ENCODE results near the gene OR4D5. TPM values are rescaled to one million over a fixed set of nuclear protein-coding genes. Genes with fewer than 3 reads are reported as not detected.

OR4D5 gene
- total RNA-seq, 1 donor from 2014 or later, result not detected

GRCh38 chr11:123945132-123945531 lies 5.7 kb downstream of the OR4D5 start:
- Histone ChIP-seq H3K4me1 (no peaks in the 10 kb centered on the region), H3K36me3 (no peaks in the 10 kb centered on the region), H3K9me3 (replicated peaks) (no peaks in the 10 kb centered on the region), H3K4me3 (no peak overlapping the region), H3K27ac (replicated peaks) (no peak overlapping the region), H3K27me3 (ENCODE audit: low read depth) (no peaks in the 10 kb centered on the region)
- intact Hi-C loops (cut with micrococcal nuclease), result no loop called here
- no peak for DNase-seq
- no peak for TF ChIP-seq CTCF (IDR thresholded peaks at IDR 0.05; ENCODE audit: borderline replicate concordance)

- H3K9me3 ChIP-seq (replicated peaks), result peaks cover 30% of the 10 kb centered on the region
- DNase-seq, result no peak
- intact Hi-C loops (cut with micrococcal nuclease), result no loop called here
- H3K36me3 ChIP-seq, result no peaks in the 10 kb centered on the region
- no peak for TF ChIP-seq CTCF (IDR thresholded peaks at IDR 0.05; ENCODE audit: borderline replicate concordance)
- H3K4me3 ChIP-seq, result no peak overlapping the region
- no peaks in the 10 kb centered on the region for H3K27me3 ChIP-seq (ENCODE audit: low read depth)
- no peaks in the 10 kb centered on the region for H3K4me1 ChIP-seq
- no peak overlapping the region for H3K27ac ChIP-seq (replicated peaks)
Observed at GRCh38 chr11:123956752-123957151, 17.3 kb downstream of the OR4D5 start.

- TF ChIP-seq CTCF (IDR thresholded peaks at IDR 0.05; ENCODE audit: borderline replicate concordance), result no peak
- DNase-seq, result no peak
- H3K27me3 ChIP-seq (ENCODE audit: low read depth), result no peaks in the 10 kb centered on the region
- no peaks in the 10 kb centered on the region for H3K36me3 ChIP-seq
- intact Hi-C loops (cut with micrococcal nuclease), result no loop called here
- H3K9me3 ChIP-seq (replicated peaks), result peaks cover 16% of the 10 kb centered on the region
- H3K4me1 ChIP-seq, result no peaks in the 10 kb centered on the region
- no peak overlapping the region for H3K27ac ChIP-seq (replicated peaks)
- H3K4me3 ChIP-seq, result no peak overlapping the region
Observed at GRCh38 chr11:123973816-123974215, 34.4 kb downstream of the OR4D5 start.

- TF ChIP-seq CTCF (IDR thresholded peaks at IDR 0.05; ENCODE audit: borderline replicate concordance), result no peak
- no peaks in the 10 kb centered on the region for H3K4me1 ChIP-seq
- H3K4me3 ChIP-seq, result no peak overlapping the region
- intact Hi-C loops (cut with micrococcal nuclease), result no loop called here
- DNase-seq, result no peak
- no peaks in the 10 kb centered on the region for H3K36me3 ChIP-seq
- no peak overlapping the region for H3K27ac ChIP-seq (replicated peaks)
- peaks cover 1% of the 10 kb centered on the region for H3K9me3 ChIP-seq (replicated peaks)
- no peaks in the 10 kb centered on the region for H3K27me3 ChIP-seq (ENCODE audit: low read depth)
Observed at GRCh38 chr11:123976770-123977560, 37.5 kb downstream of the OR4D5 start.

GRCh38 chr11:123977731-123978347 lies 38.4 kb downstream of the OR4D5 start, which contains the start of gene OR10S1:
OR10S1 (minus strand) TSS chr11:123977781; CDS start chr11:123977664, 117 bp downstream.
- H3K27me3 ChIP-seq (ENCODE audit: low read depth), result no peaks in the 10 kb centered on the region
- no peak within 1 kb of the TSS for H3K27ac ChIP-seq (replicated peaks)
- no peaks in the 10 kb centered on the region for H3K36me3 ChIP-seq
- no peak for TF ChIP-seq CTCF (IDR thresholded peaks at IDR 0.05; ENCODE audit: borderline replicate concordance)
- DNase-seq, result no peak
- H3K4me1 ChIP-seq, result no peaks in the 10 kb centered on the region
- intact Hi-C loops (cut with micrococcal nuclease), result no loop called here
- H3K9me3 ChIP-seq (replicated peaks), result peaks cover 10% of the 10 kb centered on the region
- no peak within 1 kb of the TSS for H3K4me3 ChIP-seq

Measured in left ventricle myocardium inferior (tissue), 1 donor.